PC-9 (cell line): ENCODE measurements around the gene ZCCHC14.

Source experiments
- CTCF ChIP-seq: fragments of 200-600 bp; sonication (generic); conservative IDR thresholded peaks from 2 replicates; pipeline ENCODE4 v1.6.1; 2017; ENCODE audit warnings: mixed run types, antibody characterized with exemption, mild to moderate bottlenecking, moderate library complexity
- EZH2 ChIP-seq: fragments of 200-600 bp; sonication (generic); IDR thresholded peaks from 2 replicates; pipeline ENCODE4 v1.8.0; 2017; ENCODE audit warnings: antibody characterized with exemption, low read depth

GRCh38 chr16:87424266-87424665, 68.6 kb downstream of the ZCCHC14 start:
- TF ChIP-seq CTCF, result no peak
- no peak for TF ChIP-seq EZH2
